SK-N-SH (cell line): ENCODE data around the gene IQCF2. TPM values are rescaled to one million over a fixed set of nuclear protein-coding genes. Genes with fewer than 3 reads are reported as not detected.

Source experiments
- CTCF ChIA-PET: fragments of 300-600, 350-600 bp; formaldehyde crosslinking; extraction: SDS; loops from one replicate; lab custom pipeline; 2021; lab: Yijun Ruan, JAX
- POLR2A ChIA-PET: fragments of 350-600 bp; sonication (Branson Sonifier 250); formaldehyde crosslinking; extraction: SDS; loops from one replicate; lab custom pipeline; 2020; ENCODE audit warnings: antibody characterized with exemption, inconsistent platforms; lab: Yijun Ruan, JAX
- DNase-seq: peaks from one replicate; pipeline ENCODE4 v3.0.0; 2012
- H2AFZ ChIP-seq: fragments of 200-600 bp; sonication (generic); 2 replicates; pipeline ENCODE4 v1.8.1; 2016; ENCODE audit warnings: antibody characterized with exemption, mild to moderate bottlenecking, low read depth
- H3F3A ChIP-seq: fragments of 200-600 bp; sonication (generic); replicated peaks from 2 replicates; pipeline ENCODE3; 2016; ENCODE audit warnings: antibody characterized with exemption, mild to moderate bottlenecking; ENCODE audit not compliant: insufficient read depth
- H3K27ac ChIP-seq, 2 experiments: fragments of 200-500 bp in 1 of 2; fragments of 200-600 bp in 1 of 2; sonication (Bioruptor generic) in 1 of 2; sonication (generic), shearing (Covaris generic) in 1 of 2; 2 replicates each; pipeline versions ENCODE4 v1.5.1 to v1.6.1; 2014 to 2016; ENCODE audit warnings: low read depth in 2 of 2, inconsistent platforms in 1 of 2, low read length in 1 of 2, mild to moderate bottlenecking in 1 of 2, mixed read lengths in 1 of 2
- H3K27me3 ChIP-seq: fragments of 200-600 bp; sonication (generic), shearing (Covaris generic); 2 replicates; pipeline ENCODE4 v1.6.1; 2016; ENCODE audit warnings: mixed run types; ENCODE audit not compliant: insufficient read depth
- H3K36me3 ChIP-seq, 2 experiments: fragments of 200-500 bp in 1 of 2; fragments of 200-600 bp in 1 of 2; sonication (Bioruptor generic) in 1 of 2; sonication (generic) in 1 of 2; replicated peaks in 1 of 2; 2 replicates each; pipeline versions ENCODE3 to v1.5.1; 2014 to 2016; ENCODE audit warnings: low read length in 1 of 2, mild to moderate bottlenecking in 1 of 2; ENCODE audit not compliant: insufficient read depth in 2 of 2, control insufficient read depth in 1 of 2
- H3K4me1 ChIP-seq, 2 experiments: fragments of 200-500 bp in 1 of 2; fragments of 200-600 bp in 1 of 2; sonication (Bioruptor generic) in 1 of 2; sonication (generic), shearing (Covaris generic) in 1 of 2; 2 replicates each; pipeline versions ENCODE4 v1.5.1 to v1.6.1; 2014 to 2016; ENCODE audit warnings: low read depth in 1 of 2, low read length in 1 of 2, mixed run types in 1 of 2; ENCODE audit not compliant: insufficient read depth in 2 of 2, control insufficient read depth in 1 of 2
- H3K4me2 ChIP-seq: fragments of 200-600 bp; sonication (generic), shearing (Covaris generic); 2 replicates; pipeline ENCODE4 v1.6.1; 2017; ENCODE audit warnings: mixed run types
- H3K4me3 ChIP-seq, 2 experiments: fragments of 200-500 bp in 1 of 2; fragments of 200-600 bp in 1 of 2; sonication (Bioruptor generic) in 1 of 2; sonication (generic), shearing (Covaris generic) in 1 of 2; 2 replicates each; pipeline versions ENCODE4 v1.5.1 to v1.8.1; 2014 to 2016; ENCODE audit warnings: low read depth in 2 of 2, inconsistent platforms in 1 of 2, low read length in 1 of 2, mild to moderate bottlenecking in 1 of 2, mixed read lengths in 1 of 2, moderate library complexity in 1 of 2
- H3K79me2 ChIP-seq: fragments of 200-600 bp; sonication (generic); 2 replicates; pipeline ENCODE4 v1.8.1; 2017; ENCODE audit warnings: mild to moderate bottlenecking; ENCODE audit not compliant: insufficient read depth
- H3K9ac ChIP-seq: fragments of 200-600 bp; sonication (generic); 2 replicates; pipeline ENCODE4 v1.6.1; 2017; ENCODE audit warnings: mixed run types
- H3K9me2 ChIP-seq: fragments of 200-600 bp; sonication (generic); 2 replicates; pipeline ENCODE4 v1.6.1; 2017; ENCODE audit warnings: mixed run types
- H3K9me3 ChIP-seq: fragments of 200-600 bp; sonication (generic); 2 replicates; pipeline ENCODE4 v1.6.1; 2017; ENCODE audit warnings: mixed run types, mild to moderate bottlenecking, moderate library complexity
- H4K20me1 ChIP-seq: fragments of 200-600 bp; sonication (generic); 2 replicates; pipeline ENCODE4 v1.6.1; 2017; ENCODE audit warnings: mild to moderate bottlenecking, mixed run types; ENCODE audit not compliant: insufficient read depth
- CTCF ChIP-seq: fragments of 200-600 bp; sonication (generic); IDR thresholded peaks from 2 replicates; pipeline ENCODE4 v1.6.1; 2017; ENCODE audit warnings: antibody characterized with exemption, mild to moderate bottlenecking, moderate library complexity
- EP300 ChIP-seq, 2 experiments: IDR thresholded peaks; 2 replicates each; pipeline versions ENCODE4 v1.4.0 to v1.6.1; 2012; ENCODE audit warnings: borderline replicate concordance in 1 of 2, low read depth in 1 of 2, low read length in 1 of 2
- EZH2phosphoT487 ChIP-seq: fragments of 200-600 bp; sonication (generic); IDR thresholded peaks from 2 replicates; pipeline ENCODE4 v1.6.1; 2017; ENCODE audit warnings: low read depth, mixed run types, mild to moderate bottlenecking, antibody characterized with exemption, moderate library complexity, borderline replicate concordance
- GABPA ChIP-seq: IDR thresholded peaks from 2 replicates; pipeline ENCODE4 v1.4.0; 2012; ENCODE audit warnings: low read depth, mild to moderate bottlenecking
- GATA2 ChIP-seq: sonication (generic); formaldehyde crosslinking; IDR thresholded peaks from 2 replicates; pipeline ENCODE4 v1.5.0; 2020; ENCODE audit warnings: mild to moderate bottlenecking, missing genetic modification reagents
- MXI1 ChIP-seq: IDR thresholded peaks from 2 replicates; pipeline ENCODE4 v1.6.1; 2012; ENCODE audit warnings: mild to moderate bottlenecking, low read depth, low read length, improper control_type of control experiment
- NRF1 ChIP-seq: IDR thresholded peaks from 2 replicates; pipeline ENCODE4 v1.6.1; 2012; ENCODE audit warnings: low read depth, mild to moderate bottlenecking, low read length
- REST ChIP-seq: IDR thresholded peaks from 2 replicates; pipeline ENCODE4 v1.6.1; 2012; ENCODE audit warnings: mild to moderate bottlenecking, low read depth, low read length, moderate library complexity
- RFX5 ChIP-seq: IDR thresholded peaks from 2 replicates; pipeline ENCODE4 v1.6.1; 2012; ENCODE audit warnings: mild to moderate bottlenecking, improper control_type of control experiment, low read length
- SMC3 ChIP-seq: IDR thresholded peaks from 2 replicates; pipeline ENCODE4 v1.6.1; 2012; ENCODE audit warnings: low read depth, low read length, improper control_type of control experiment
- TAF1 ChIP-seq: IDR thresholded peaks from 2 replicates; pipeline ENCODE4 v1.6.1; 2012; ENCODE audit warnings: low read depth, mild to moderate bottlenecking, low read length, moderate library complexity, borderline replicate concordance
- TCF12 ChIP-seq: IDR thresholded peaks from 2 replicates; pipeline ENCODE4 v1.4.0; 2012
- TEAD4 ChIP-seq: IDR thresholded peaks from 2 replicates; pipeline ENCODE4 v1.4.0; 2012; ENCODE audit warnings: mild to moderate bottlenecking, borderline replicate concordance; ENCODE audit not compliant: insufficient read depth
- USF1 ChIP-seq: IDR thresholded peaks from 2 replicates; pipeline ENCODE4 v1.4.0; 2012; ENCODE audit warnings: low read depth, borderline replicate concordance
- USF2 ChIP-seq: fragments of 150-350 bp; IDR thresholded peaks from 2 replicates; pipeline ENCODE4 v1.6.1; 2017; ENCODE audit warnings: antibody characterized with exemption, low read length, low read depth, borderline replicate concordance
- ZBTB33 ChIP-seq: IDR thresholded peaks from 2 replicates; pipeline ENCODE4 v1.4.0; 2012; ENCODE audit warnings: low read depth, borderline replicate concordance
- WGBS: methylation state at CpG from one replicate; pipeline ENCODE4 v1.1.6; 2017; ENCODE audit warnings: low lambda C conversion rate; 5-methylcytosine and 5-hydroxymethylcytosine counted together
- polyA plus RNA-seq, 3 experiments: library from polyadenylated mRNA; depleted of rRNA; stranded (reverse); fragments of >200 nt; gene quantifications; 2 replicates each; pipeline ENCODE4 v1.2.3, GENCODE V29; 2012

IQCF2 gene
- polyA plus RNA-seq, 1 of the 3 experiments (the other 2 are of a cell fraction): not detected

GRCh38 chr3:51888463-51889105, 27.2 kb downstream of the IQCF2 start:
- Histone ChIP-seq H3F3A (no peaks in the 10 kb centered on the region), H3K4me3 (no peak overlapping the region), H4K20me1 (no peaks in the 10 kb centered on the region), H3K79me2 (no peaks in the 10 kb centered on the region), H3K9ac (no peak overlapping the region), H3K4me2 (no peak overlapping the region), H3K27me3 (no peaks in the 10 kb centered on the region; the same call in 1 of the 2 replicates), H3K27ac (no peak overlapping the region), H3K4me1 (no peaks in the 10 kb centered on the region), H3K9me2 (no peaks in the 10 kb centered on the region), H2AFZ (no peak overlapping the region), H3K9me3 (no peaks in the 10 kb centered on the region), H3K36me3 (no peaks in the 10 kb centered on the region)
- WGBS: 61% methylated on average over 12 of the region's 12 CpGs
- ChIA-PET CTCF (interaction anchor here (1.3 kb wide), 1 partner anchor 169 kb away, joined by 3 read pairs; no protein-coding TSS in a partner anchor), POLR2A (no interaction called here)
- TF ChIP-seq NRF1 (no peak), SMC3 (no peak), TAF1 (no peak), TEAD4 (no peak), EZH2phosphoT487 (no peak), GABPA (no peak), EP300 (IDR thresholded peaks at IDR 0.05; ENCODE audit: borderline replicate concordance in 1 of 2, low read depth in 1 of 2, low read length in 1 of 2) (no peak), REST (no peak), GATA2 (CRISPR knock-in tag) (no peak), RFX5 (no peak), CTCF (no peak), USF1 (no peak), ZBTB33 (no peak), TCF12 (no peak), MXI1 (no peak), USF2 (no peak)
- DNase-seq: no peak
